ENCODE measurements around the gene HSD17B2. TPM values are rescaled to one million over a fixed set of nuclear protein-coding genes. Genes with fewer than 3 reads are reported as not detected.

HSD17B2 gene
- total and polyA plus RNA-seq, 5 donors = not detected

GRCh38 chr16:82082097-82082496 lies 47.0 kb downstream of the HSD17B2 start:
- H3K27me3 ChIP-seq (ENCODE audit: control insufficient read depth, insufficient read depth) = no peaks in the 10 kb centered on the region
- DNase-seq = no peak
- H3K9me3 ChIP-seq (ENCODE audit: control insufficient read depth, low read length) = no peaks in the 10 kb centered on the region
- H3K4me3 ChIP-seq (ENCODE audit: low read length) = no peak overlapping the region
- WGBS = 76% methylated on average over 1 of the region's 1 CpG
- no peak for ATAC-seq
- intact Hi-C loops (cut with DNase I) = no loop called here
- H3K27ac ChIP-seq (ENCODE audit: low read length) = no peak overlapping the region
- no peaks in the 10 kb centered on the region for H3K4me1 ChIP-seq (ENCODE audit: control insufficient read depth, insufficient read depth, low read length)

GRCh38 chr16:82082543-82083244 lies 47.6 kb downstream of the HSD17B2 start:
- H3K9me3 ChIP-seq (ENCODE audit: control insufficient read depth, low read length) = no peaks in the 10 kb centered on the region

GRCh38 chr16:82083710-82084353 lies 48.8 kb downstream of the HSD17B2 start:
- DNase-seq (no peak), ATAC-seq (no peak)
- no peaks in the 10 kb centered on the region for H3K27me3 ChIP-seq (ENCODE audit: control insufficient read depth, insufficient read depth)
- H3K4me1 ChIP-seq (ENCODE audit: control insufficient read depth, insufficient read depth, low read length) = no peaks in the 10 kb centered on the region
- no peak overlapping the region for H3K4me3 ChIP-seq (ENCODE audit: low read length)
- intact Hi-C loops (cut with DNase I) = no loop called here
- no peaks in the 10 kb centered on the region for H3K9me3 ChIP-seq (ENCODE audit: control insufficient read depth, low read length)
- 85% methylated on average over 6 of the region's 6 CpGs for WGBS
- H3K27ac ChIP-seq (ENCODE audit: low read length) = no peak overlapping the region

More at GRCh38 chr16:82082543-82083244, 47.6 kb downstream of the HSD17B2 start:
- 79% methylated on average over 2 of the region's 2 CpGs for WGBS
- ATAC-seq = no peak
- Histone ChIP-seq H3K4me1 (ENCODE audit: control insufficient read depth, insufficient read depth, low read length) (no peaks in the 10 kb centered on the region), H3K27me3 (ENCODE audit: control insufficient read depth, insufficient read depth) (no peaks in the 10 kb centered on the region), H3K27ac (ENCODE audit: low read length) (no peak overlapping the region), H3K4me3 (ENCODE audit: low read length) (no peak overlapping the region)
- no peak for DNase-seq
- intact Hi-C loops (cut with DNase I) = no loop called here

DNA sequence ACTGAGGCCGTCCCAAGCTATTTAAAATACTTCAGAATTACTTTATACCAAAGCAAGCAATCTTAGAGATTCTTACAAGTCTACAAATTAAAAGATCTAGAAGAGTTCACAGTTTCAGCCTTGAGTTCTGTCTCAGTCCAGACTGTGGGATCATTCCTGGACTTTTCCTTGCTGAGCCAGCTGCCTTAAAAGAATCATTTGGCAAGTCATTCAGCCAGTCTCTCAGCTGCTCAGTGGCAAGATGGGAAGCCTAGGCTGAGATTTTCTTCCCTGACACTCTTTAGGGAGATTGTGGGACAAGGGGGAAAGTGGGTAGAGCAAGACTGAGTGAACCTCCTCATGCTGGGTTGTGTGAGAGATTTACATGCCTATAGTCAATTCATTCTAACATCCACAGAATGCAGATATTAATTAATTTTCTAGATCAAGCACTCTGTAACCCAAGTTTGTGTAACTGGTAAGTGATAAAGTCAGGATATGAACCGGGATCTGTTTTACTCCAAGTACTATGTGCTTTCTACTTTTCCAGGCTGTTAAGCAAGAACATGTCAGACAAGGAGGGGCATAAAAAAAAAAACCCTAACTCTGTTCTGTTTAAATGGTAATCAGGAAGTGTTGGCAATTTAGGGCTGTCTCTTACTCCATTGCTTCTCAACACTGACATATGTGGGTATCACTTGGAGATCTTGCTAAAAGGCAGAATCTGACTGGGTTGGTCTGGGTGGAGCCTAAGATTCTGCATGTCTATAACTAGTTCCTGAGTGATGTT lies 50.1 kb downstream of the HSD17B2 start:
- Histone ChIP-seq H3K27me3 (ENCODE audit: control insufficient read depth, insufficient read depth) (no peaks in the 10 kb centered on the region), H3K9me3 (ENCODE audit: control insufficient read depth, low read length) (no peaks in the 10 kb centered on the region), H3K27ac (ENCODE audit: low read length) (no peak overlapping the region), H3K4me1 (ENCODE audit: control insufficient read depth, insufficient read depth, low read length) (no peaks in the 10 kb centered on the region), H3K4me3 (ENCODE audit: low read length) (no peak overlapping the region)
- 66% methylated on average over 2 of the region's 2 CpGs for WGBS
- DNase-seq = no peak
- intact Hi-C loops (cut with DNase I) = no loop called here
- no peak for ATAC-seq

DNA sequence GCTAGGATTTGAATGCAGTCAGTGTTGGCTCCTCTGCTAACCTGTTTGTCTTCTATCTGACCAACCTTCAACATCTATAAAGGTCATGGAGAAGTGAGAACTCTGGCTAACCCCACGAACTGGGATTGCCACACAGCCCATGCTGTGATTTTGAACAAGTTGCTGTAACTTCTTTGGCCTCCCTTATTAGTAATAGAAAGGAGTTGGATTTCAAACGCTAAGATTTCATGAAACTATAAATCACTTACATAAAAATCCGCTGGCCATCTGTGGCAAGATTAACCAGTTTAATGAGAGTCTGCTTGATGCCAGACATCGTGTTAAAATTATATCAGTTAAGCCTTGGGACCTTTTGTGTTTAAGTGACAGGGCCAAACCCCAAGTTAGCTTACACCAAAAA lies 53.4 kb downstream of the HSD17B2 start:
- 81% methylated on average over 4 of the region's 4 CpGs for WGBS
- DNase-seq = no peak
- no peaks in the 10 kb centered on the region for H3K27me3 ChIP-seq (ENCODE audit: control insufficient read depth, insufficient read depth)
- no peak for ATAC-seq
- no peaks in the 10 kb centered on the region for H3K9me3 ChIP-seq (ENCODE audit: control insufficient read depth, low read length)
- intact Hi-C loops (cut with DNase I) = no loop called here
- no peak overlapping the region for H3K4me3 ChIP-seq (ENCODE audit: low read length)
- no peaks in the 10 kb centered on the region for H3K4me1 ChIP-seq (ENCODE audit: control insufficient read depth, insufficient read depth, low read length)
- no peak overlapping the region for H3K27ac ChIP-seq (ENCODE audit: low read length)

- intact Hi-C loops (cut with DNase I) = no loop called here
- H3K27ac ChIP-seq (ENCODE audit: low read length) = no peak overlapping the region
- H3K9me3 ChIP-seq (ENCODE audit: control insufficient read depth, low read length) = no peaks in the 10 kb centered on the region
- no peaks in the 10 kb centered on the region for H3K4me1 ChIP-seq (ENCODE audit: control insufficient read depth, insufficient read depth, low read length)
- WGBS = 91% methylated on average over 1 of the region's 1 CpG
- no peak for ATAC-seq
- no peaks in the 10 kb centered on the region for H3K27me3 ChIP-seq (ENCODE audit: control insufficient read depth, insufficient read depth)
- no peak for DNase-seq
- no peak overlapping the region for H3K4me3 ChIP-seq (ENCODE audit: low read length)
Observed at GRCh38 chr16:82091241-82091640, 56.2 kb downstream of the HSD17B2 start.

DNA sequence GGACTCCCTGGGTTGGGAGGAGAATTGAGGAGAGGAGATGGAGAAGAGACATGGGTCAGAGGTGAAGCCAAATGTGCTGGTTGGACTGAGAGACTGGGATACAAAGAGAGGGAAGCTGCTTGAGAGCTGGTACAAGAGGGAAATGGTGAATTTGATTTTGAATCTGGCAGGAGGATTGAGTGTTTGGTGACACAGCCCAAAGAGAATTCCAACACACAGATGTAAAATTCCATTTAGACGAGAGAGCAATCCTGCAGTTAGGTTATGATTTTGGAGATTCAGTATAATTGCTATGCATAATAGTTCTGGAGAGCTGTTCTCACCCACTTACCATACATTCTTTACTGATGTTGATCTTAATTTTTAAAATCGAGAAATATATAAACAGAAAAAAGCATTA lies 57.7 kb downstream of the HSD17B2 start:
- 81% methylated on average over 2 of the region's 2 CpGs for WGBS
- DNase-seq = no peak
- Histone ChIP-seq H3K4me1 (ENCODE audit: control insufficient read depth, insufficient read depth, low read length) (no peaks in the 10 kb centered on the region), H3K27ac (ENCODE audit: low read length) (no peak overlapping the region), H3K4me3 (ENCODE audit: low read length) (no peak overlapping the region), H3K27me3 (ENCODE audit: control insufficient read depth, insufficient read depth) (no peaks in the 10 kb centered on the region), H3K9me3 (ENCODE audit: control insufficient read depth, low read length) (no peaks in the 10 kb centered on the region)
- intact Hi-C loops (cut with DNase I) = no loop called here
- ATAC-seq = no peak

DNA sequence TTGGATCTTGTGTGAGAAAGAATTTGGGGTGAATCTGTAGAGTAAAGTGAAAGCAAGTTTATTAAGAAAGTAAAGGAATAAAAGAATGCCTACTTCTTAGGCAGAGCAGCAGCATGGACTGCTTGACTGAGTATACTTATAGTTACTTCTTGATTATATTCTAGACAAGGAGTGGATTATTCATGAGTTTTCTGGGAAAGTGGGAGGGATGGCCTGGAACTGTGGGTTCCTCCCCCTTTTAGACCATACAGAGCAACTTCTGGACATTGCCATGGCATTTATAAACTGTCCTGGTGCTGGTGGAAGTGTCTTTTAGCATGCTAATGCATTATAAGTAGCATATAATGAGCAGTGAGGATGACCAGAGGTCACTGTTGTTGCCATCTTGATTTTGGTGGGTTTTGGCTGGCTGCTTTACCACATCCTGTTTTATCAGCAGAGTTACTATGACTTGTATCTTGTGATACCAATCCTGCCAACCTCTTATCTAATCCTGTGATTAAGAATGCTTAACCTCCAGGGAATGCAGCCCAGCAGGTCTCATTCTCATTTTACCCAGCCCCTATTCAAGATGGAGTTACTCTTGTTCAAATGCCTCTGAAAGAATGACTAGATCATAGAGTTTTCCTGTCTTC lies 58.7 kb downstream of the HSD17B2 start:
- Histone ChIP-seq H3K27me3 (ENCODE audit: control insufficient read depth, insufficient read depth) (no peaks in the 10 kb centered on the region), H3K4me1 (ENCODE audit: control insufficient read depth, insufficient read depth, low read length) (no peaks in the 10 kb centered on the region), H3K27ac (ENCODE audit: low read length) (no peak overlapping the region), H3K9me3 (ENCODE audit: control insufficient read depth, low read length) (no peaks in the 10 kb centered on the region), H3K4me3 (ENCODE audit: low read length) (no peak overlapping the region)
- no peak for ATAC-seq
- no peak for DNase-seq
- intact Hi-C loops (cut with DNase I) = no loop called here

DNA sequence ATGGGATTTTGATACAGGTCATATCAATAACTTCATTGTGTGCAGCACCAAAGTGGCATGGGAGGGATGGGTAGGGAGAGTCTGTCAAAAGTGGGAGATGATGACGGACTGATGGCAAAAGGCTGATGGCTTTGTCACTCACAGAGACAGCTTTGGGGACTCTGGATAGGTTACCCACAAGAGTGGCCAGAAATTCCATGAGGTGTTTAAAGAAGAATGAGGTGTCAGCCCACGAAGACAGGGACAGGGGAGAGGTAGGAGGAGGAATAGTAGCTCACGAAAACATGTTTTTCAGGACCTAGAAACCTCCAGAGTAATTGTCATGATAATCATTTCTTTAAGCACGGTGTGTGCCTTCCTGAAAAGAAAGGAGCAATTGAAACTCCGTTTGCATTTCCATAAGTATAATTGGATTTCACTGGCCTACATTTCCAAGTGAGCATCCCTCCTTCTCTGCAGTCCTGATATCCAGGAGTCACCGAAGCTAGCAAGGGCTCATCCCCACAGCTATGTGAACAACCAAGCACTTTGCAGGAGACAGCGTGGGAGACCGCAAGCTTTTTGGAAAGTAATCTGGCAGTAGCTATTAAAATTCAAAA lies 60.0 kb downstream of the HSD17B2 start:
- intact Hi-C loops (cut with DNase I) = no loop called here
- DNase-seq (no peak), ATAC-seq (no peak)
- 42% methylated on average over 8 of the region's 8 CpGs for WGBS
- Histone ChIP-seq H3K4me1 (ENCODE audit: control insufficient read depth, insufficient read depth, low read length) (no peaks in the 10 kb centered on the region), H3K27ac (ENCODE audit: low read length) (no peak overlapping the region), H3K27me3 (ENCODE audit: control insufficient read depth, insufficient read depth) (no peaks in the 10 kb centered on the region), H3K9me3 (ENCODE audit: control insufficient read depth, low read length) (peaks cover 3% of the 10 kb centered on the region), H3K4me3 (ENCODE audit: low read length) (no peak overlapping the region)

DNA sequence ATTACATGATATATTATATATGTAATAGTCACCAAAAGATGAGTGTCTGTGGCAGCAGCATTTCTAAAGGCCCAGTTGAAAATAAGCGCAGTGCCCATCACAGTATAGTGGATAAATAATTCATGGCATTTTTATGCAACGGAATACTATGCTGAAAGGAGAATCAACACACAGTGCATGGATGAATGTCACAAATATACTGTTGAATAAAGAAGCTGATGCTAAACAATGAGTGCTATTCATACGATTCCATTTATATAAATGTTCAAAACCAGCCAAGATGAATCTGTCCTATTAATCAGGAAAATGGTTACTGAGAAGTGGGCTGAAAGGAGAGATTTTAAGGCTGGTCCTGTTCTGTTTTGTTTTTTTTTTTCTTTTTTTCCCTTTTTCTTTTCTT lies 61.6 kb downstream of the HSD17B2 start:
- 87% methylated on average over 3 of the region's 3 CpGs for WGBS
- no peak overlapping the region for H3K27ac ChIP-seq (ENCODE audit: low read length)
- H3K9me3 ChIP-seq (ENCODE audit: control insufficient read depth, low read length) = peaks cover 3% of the 10 kb centered on the region
- no peaks in the 10 kb centered on the region for H3K4me1 ChIP-seq (ENCODE audit: control insufficient read depth, insufficient read depth, low read length)
- H3K27me3 ChIP-seq (ENCODE audit: control insufficient read depth, insufficient read depth) = no peaks in the 10 kb centered on the region
- DNase-seq (no peak), ATAC-seq (no peak)
- H3K4me3 ChIP-seq (ENCODE audit: low read length) = no peak overlapping the region
- intact Hi-C loops (cut with DNase I) = no loop called here

DNA sequence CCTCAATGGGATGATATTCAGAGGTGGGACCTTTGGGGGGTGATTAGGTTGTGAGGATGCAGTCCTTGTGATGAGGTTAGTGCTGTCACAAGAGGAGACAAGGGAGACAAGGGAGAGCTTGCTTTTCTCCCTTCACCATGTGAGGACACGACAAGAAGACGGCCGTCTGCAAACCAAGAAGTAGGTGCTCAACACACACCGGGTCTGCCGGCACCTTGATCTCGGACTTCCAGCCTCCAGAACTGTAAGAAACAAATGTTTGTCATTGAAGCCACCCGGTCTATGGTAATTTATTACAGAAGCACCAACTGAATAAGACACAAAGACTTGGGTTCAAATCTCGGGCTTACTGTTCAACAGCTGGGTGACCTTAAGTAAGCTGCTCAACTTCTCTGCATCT lies 70.1 kb downstream of the HSD17B2 start:
- no peak for ATAC-seq
- WGBS = 89% methylated on average over 8 of the region's 8 CpGs

More for the DNA sequence above, 70.1 kb downstream of the HSD17B2 start:
- Histone ChIP-seq H3K9me3 (ENCODE audit: control insufficient read depth, low read length) (no peaks in the 10 kb centered on the region), H3K27me3 (ENCODE audit: control insufficient read depth, insufficient read depth) (no peaks in the 10 kb centered on the region), H3K4me1 (ENCODE audit: control insufficient read depth, insufficient read depth, low read length) (no peaks in the 10 kb centered on the region), H3K27ac (ENCODE audit: low read length) (no peak overlapping the region), H3K4me3 (ENCODE audit: low read length) (no peak overlapping the region)
- DNase-seq = no peak
- intact Hi-C loops (cut with DNase I) = no loop called here
